A549 treated with AZD2906 at 1 μM for 4 hours (cell line): Measurements from ENCODE around the gene CLSTN3. TPM values are rescaled to one million over a fixed set of nuclear protein-coding genes. Genes with fewer than 3 reads are reported as not detected.

Source experiments
- total RNA-seq: library from RNA; stranded (reverse); fragments of 200-300 nt; extraction: Qiagen RNA extraction; gene quantifications from 5 replicates; pipeline ENCODE4 v1.2.3, GENCODE V29; 2022

Gene CLSTN3
- total RNA-seq: 11.7 to 17.4 TPM (median 14.9 TPM) in 5 replicates

GRCh38 chr12:7129872-7130691 is at the start of gene CLSTN3:
CLSTN3 (plus strand) TSS chr12:7130371; CDS start chr12:7130649, 278 bp downstream.

GRCh38 chr12:7092229-7092985 is 37.8 kb upstream of the CLSTN3 start, which contains the start of gene C1R:
C1R (minus strand) TSS chr12:7092445; CDS start chr12:7092388, 57 bp downstream.

GRCh38 chr12:7108796-7109571 is 21.2 kb upstream of the CLSTN3 start, which contains the start of gene C1RL:
C1RL (minus strand) TSS chr12:7109214; CDS start chr12:7109180, 34 bp downstream.

GRCh38 chr12:7128681-7129286 is 1.4 kb upstream of the CLSTN3 start, which contains the start of gene RBP5:
RBP5 (minus strand) TSS chr12:7128889; CDS start chr12:7128775, 114 bp downstream.

GRCh38 chr12:7189398-7190267 is 59.5 kb downstream of the CLSTN3 start, which contains the start of gene PEX5:
PEX5 (plus strand) TSS chr12:7189686; CDS start chr12:7190378, 692 bp downstream.

Other genes starting within 250 kb of the CLSTN3 start
- gene LRRC23, start 225.5 kb upstream of the CLSTN3 start, total RNA-seq: 15.6 to 19.4 TPM (median 16.9 TPM) in 5 replicates
- 29.0 to 33.1 TPM (median 32.0 TPM) in 5 replicates for gene ENO2, start 215.8 kb upstream of the CLSTN3 start, total RNA-seq
- 50.9 to 76.0 TPM (median 73.6 TPM) in 5 replicates for gene ATN1, start 202.4 kb upstream of the CLSTN3 start, total RNA-seq
- gene RNU7-1, start 186.6 kb upstream of the CLSTN3 start, total RNA-seq: not detected in 5 replicates
- gene C12orf57, start 186.3 kb upstream of the CLSTN3 start, total RNA-seq: 261 to 320 TPM (median 303 TPM) in 5 replicates
- 9.1 to 13.5 TPM (median 10.5 TPM) in 5 replicates for gene PTPN6, start 179.0 kb upstream of the CLSTN3 start, total RNA-seq
- gene PHB2, start 159.7 kb upstream of the CLSTN3 start, total RNA-seq: 316 to 337 TPM (median 328 TPM) in 5 replicates
- gene EMG1, start 159.5 kb upstream of the CLSTN3 start, total RNA-seq: 54.5 to 63.2 TPM (median 59.6 TPM) in 5 replicates
- 26.7 to 30.7 TPM (median 29.8 TPM) in 5 replicates for gene LPCAT3, start 111.9 kb upstream of the CLSTN3 start, total RNA-seq
- 40.4 to 73.4 TPM (median 41.9 TPM) in 5 replicates for gene C1S, start 69.7 kb upstream of the CLSTN3 start, total RNA-seq
- 27.7 to 49.0 TPM (median 30.3 TPM) in 5 replicates for gene C1R, start 37.9 kb upstream of the CLSTN3 start, total RNA-seq
- 10.8 to 14.6 TPM (median 13.4 TPM) in 5 replicates for gene C1RL, start 21.2 kb upstream of the CLSTN3 start, total RNA-seq
- gene RBP5, start 1.5 kb upstream of the CLSTN3 start, total RNA-seq: not detected in 5 replicates
- gene PEX5, start 59.3 kb downstream of the CLSTN3 start, total RNA-seq: 23.6 to 28.4 TPM (median 27.3 TPM) in 5 replicates
- gene ACSM4, start 173.7 kb downstream of the CLSTN3 start, total RNA-seq: not detected in 5 replicates